Esophagus squamous epithelium (tissue), 5 donors: ENCODE results near the gene ISYNA1. TPM values are rescaled to one million over a fixed set of nuclear protein-coding genes. Genes with fewer than 3 reads are reported as not detected.

Experiments
- DNase-seq: peaks from one replicate; lab custom pipeline; 2025; lab: John Stamatoyannopoulos, UW
- H3K27ac ChIP-seq, 4 donors: fragments of 200-600 bp; sonication (generic); one replicate each; pipeline ENCODE4 v1.5.1; 2016 to 2019; ENCODE audit warnings: mild to moderate bottlenecking in 1 of 4
- H3K27me3 ChIP-seq, 4 donors: fragments of 200-600 bp; sonication (generic); 1 replicate in 3 of 4; 2 replicates in 1 of 4; pipeline versions ENCODE4 v1.5.1 to v1.6.0; 2017 to 2021; ENCODE audit warnings: antibody characterized with exemption in 1 of 4
- H3K36me3 ChIP-seq, 3 donors: fragments of 200-600 bp; sonication (generic); one replicate each; pipeline ENCODE4 v1.5.1; 2016 to 2019
- H3K4me1 ChIP-seq, 3 donors: fragments of 200-600 bp; sonication (generic); one replicate each; pipeline ENCODE4 v1.5.1; 2017 to 2019
- H3K4me3 ChIP-seq, 4 donors: fragments of 200-600 bp; sonication (generic); 1 replicate in 3 of 4; 2 replicates in 1 of 4; pipeline ENCODE4 v1.5.1; 2016 to 2019; ENCODE audit warnings: mild to moderate bottlenecking in 2 of 4, moderate library complexity in 1 of 4
- H3K9me3 ChIP-seq, 3 donors: fragments of 200-600 bp; sonication (generic); one replicate each; pipeline ENCODE4 v1.5.1; 2016 to 2019
- POLR2A ChIP-seq, 4 donors: fragments of 450-650 bp; IDR thresholded peaks; one replicate each; pipeline ENCODE4 v1.6.1; 2017; ENCODE audit warnings: antibody characterized with exemption in 4 of 4, mild to moderate bottlenecking in 4 of 4, moderate library complexity in 3 of 4
- WGBS, 2 donors: methylation state at CpG; one replicate each; pipeline ENCODE4 v1.1.5; 2018; 5-methylcytosine and 5-hydroxymethylcytosine counted together
- intact Hi-C: fragments of 100-400 bp; cut with DNase I; formaldehyde crosslinking; loops from one replicate; pipeline ENCODE4 v1.15.0; 2022
- total RNA-seq, 4 donors: library from RNA; depleted of rRNA; stranded (reverse); fragments of >200 nt; gene quantifications; one replicate each; pipeline ENCODE4 v1.1.0, GENCODE V29; 2016
- TF ChIP-seq, protein P1 (sequence below), 6 experiments: fragments of 450-650 bp in 4 of 6; fragments of 200-600 bp in 2 of 6; sonication (generic) in 2 of 6; IDR thresholded peaks; one replicate each; pipeline ENCODE4 v1.5.1; 2016 to 2019; ENCODE audit warnings: antibody characterized with exemption in 6 of 6, mild to moderate bottlenecking in 4 of 6, moderate library complexity in 4 of 6
- donor health status: DM: yes; HTN: yes; CAD: no.

Gene ISYNA1
- total RNA-seq, 4 donors from 2014 or later: 8.1 to 24.4 (median 14.4) TPM

DNA sequence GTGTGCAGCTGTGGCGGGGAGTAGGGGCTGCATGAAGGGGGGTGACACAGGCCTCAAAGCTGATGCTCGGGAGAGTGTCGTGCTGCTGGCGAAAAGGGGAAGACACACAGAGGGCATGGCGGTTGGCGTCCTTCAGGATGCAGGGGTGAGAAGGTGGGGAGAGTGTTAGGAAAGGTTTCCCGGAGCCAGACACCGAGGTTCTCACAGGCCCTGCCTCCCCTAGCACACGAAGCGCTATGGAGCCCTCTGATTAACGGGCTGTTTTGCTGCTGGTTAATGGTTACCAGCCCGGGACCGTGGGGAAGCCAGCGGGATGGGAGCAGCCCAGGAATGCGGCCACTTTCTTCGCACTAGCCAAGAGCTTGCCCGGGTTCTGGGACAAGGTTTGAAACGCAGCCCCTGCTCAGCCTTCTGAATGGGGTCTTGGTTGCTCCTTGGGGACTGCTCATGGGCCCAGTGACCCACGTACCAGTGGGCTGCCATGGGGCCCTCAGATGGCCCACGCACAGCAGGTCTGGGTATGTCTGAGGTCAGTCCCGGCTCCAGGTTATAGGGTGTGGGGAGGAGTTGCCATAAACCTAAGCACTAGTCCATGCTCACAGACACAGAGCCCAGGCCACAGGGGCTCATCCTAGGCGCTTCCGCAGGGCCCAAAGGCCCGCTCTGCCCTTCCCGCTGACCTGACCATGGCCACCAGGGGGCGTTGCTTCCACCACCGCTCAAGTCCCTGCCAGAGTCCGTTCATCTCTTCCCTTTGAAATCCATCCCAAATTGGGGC, 31.3 kb upstream of the ISYNA1 start:
- no peaks in the 10 kb centered on the region for H3K9me3 ChIP-seq
- H3K27me3 ChIP-seq: no peaks in the 10 kb centered on the region
- peaks cover 0 to 49% (median 8%) of the 10 kb centered on the region in 3 donors for H3K36me3 ChIP-seq
- H3K27ac ChIP-seq: peak overlapping the region in 1 of 4 donors; percentile 36
- WGBS, 2 donors: 63 to 93% methylated on average over 15 to 17 of the region's 28 CpGs
- peaks cover 13 to 74% (median 55%) of the 10 kb centered on the region in 3 donors for H3K4me1 ChIP-seq
- H3K4me3 ChIP-seq: no peak overlapping the region
- TF ChIP-seq, protein P1, sequence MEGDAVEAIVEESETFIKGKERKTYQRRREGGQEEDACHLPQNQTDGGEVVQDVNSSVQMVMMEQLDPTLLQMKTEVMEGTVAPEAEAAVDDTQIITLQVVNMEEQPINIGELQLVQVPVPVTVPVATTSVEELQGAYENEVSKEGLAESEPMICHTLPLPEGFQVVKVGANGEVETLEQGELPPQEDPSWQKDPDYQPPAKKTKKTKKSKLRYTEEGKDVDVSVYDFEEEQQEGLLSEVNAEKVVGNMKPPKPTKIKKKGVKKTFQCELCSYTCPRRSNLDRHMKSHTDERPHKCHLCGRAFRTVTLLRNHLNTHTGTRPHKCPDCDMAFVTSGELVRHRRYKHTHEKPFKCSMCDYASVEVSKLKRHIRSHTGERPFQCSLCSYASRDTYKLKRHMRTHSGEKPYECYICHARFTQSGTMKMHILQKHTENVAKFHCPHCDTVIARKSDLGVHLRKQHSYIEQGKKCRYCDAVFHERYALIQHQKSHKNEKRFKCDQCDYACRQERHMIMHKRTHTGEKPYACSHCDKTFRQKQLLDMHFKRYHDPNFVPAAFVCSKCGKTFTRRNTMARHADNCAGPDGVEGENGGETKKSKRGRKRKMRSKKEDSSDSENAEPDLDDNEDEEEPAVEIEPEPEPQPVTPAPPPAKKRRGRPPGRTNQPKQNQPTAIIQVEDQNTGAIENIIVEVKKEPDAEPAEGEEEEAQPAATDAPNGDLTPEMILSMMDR (IDR thresholded peaks at IDR 0.05): peak; percentile 66 to 83 (median 72)
- TF ChIP-seq POLR2A (IDR thresholded peaks at IDR 0.05): no peak
- intact Hi-C loops: no loop called here
- no peak for DNase-seq

DNA sequence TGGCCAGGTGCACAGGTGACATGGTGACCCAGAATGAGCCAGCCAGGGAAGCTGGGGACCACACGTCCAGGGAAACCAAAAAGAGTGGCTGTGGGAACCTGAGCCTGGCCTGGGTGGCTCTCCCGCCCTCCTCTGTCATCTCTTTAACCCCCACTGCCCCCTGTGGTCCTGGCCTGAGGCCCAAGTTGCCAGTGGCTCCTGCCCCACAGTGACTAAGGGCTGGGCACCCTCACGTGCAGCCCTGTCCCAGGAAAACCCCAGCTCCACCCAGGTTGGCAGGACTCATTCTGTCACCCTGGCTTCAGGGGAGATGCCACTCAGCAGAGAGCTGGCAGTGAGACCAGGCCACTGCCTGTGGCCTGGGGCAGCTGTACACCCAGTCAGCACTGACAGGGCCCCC, 30.6 kb upstream of the ISYNA1 start:
- Histone ChIP-seq H3K4me3 (no peak overlapping the region), H3K36me3 (peaks cover 0 to 54% (median 8%) of the 10 kb centered on the region in 3 donors), H3K27ac (peak overlapping the region in 1 of 4 donors; percentile 42), H3K4me1 (peaks cover 7 to 74% (median 51%) of the 10 kb centered on the region in 3 donors), H3K27me3 (no peaks in the 10 kb centered on the region), H3K9me3 (no peaks in the 10 kb centered on the region)
- TF ChIP-seq, protein P1 (IDR thresholded peaks at IDR 0.05): no peak
- no peak for TF ChIP-seq POLR2A (IDR thresholded peaks at IDR 0.05)
- WGBS, 2 donors: 63 to 90% methylated on average over 2 of the region's 3 CpGs
- no peak for DNase-seq
- intact Hi-C loops: no loop called here

DNA sequence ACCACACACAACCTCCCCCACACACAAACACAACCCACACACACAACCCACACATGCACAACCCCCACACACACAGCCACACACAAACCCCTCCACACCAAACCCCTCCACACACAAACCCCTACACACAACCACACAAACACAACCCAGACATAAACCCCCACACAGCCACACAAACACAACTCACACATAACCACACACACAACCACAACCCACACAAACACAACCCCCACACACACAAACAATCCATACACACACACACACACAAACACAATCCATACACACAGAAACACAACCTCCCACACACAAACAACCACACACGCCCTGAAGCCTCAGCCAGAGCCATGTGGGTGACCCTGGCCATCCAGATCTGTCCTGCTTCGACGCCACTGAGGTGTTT, 30.0 kb upstream of the ISYNA1 start:
- peaks cover 0 to 58% (median 4%) of the 10 kb centered on the region in 3 donors for H3K36me3 ChIP-seq
- no peak for DNase-seq
- intact Hi-C loops: no loop called here
- no peaks in the 10 kb centered on the region for H3K9me3 ChIP-seq
- peak overlapping the region in 1 of 4 donors; percentile 42 for H3K27ac ChIP-seq
- peaks cover 7 to 71% (median 46%) of the 10 kb centered on the region in 3 donors for H3K4me1 ChIP-seq
- 69 to 80% methylated on average over 2 to 3 of the region's 3 CpGs for WGBS, 2 donors
- no peak overlapping the region for H3K4me3 ChIP-seq
- H3K27me3 ChIP-seq: no peaks in the 10 kb centered on the region
- TF ChIP-seq, protein P1 (IDR thresholded peaks at IDR 0.05): no peak
- no peak for TF ChIP-seq POLR2A (IDR thresholded peaks at IDR 0.05)

DNA sequence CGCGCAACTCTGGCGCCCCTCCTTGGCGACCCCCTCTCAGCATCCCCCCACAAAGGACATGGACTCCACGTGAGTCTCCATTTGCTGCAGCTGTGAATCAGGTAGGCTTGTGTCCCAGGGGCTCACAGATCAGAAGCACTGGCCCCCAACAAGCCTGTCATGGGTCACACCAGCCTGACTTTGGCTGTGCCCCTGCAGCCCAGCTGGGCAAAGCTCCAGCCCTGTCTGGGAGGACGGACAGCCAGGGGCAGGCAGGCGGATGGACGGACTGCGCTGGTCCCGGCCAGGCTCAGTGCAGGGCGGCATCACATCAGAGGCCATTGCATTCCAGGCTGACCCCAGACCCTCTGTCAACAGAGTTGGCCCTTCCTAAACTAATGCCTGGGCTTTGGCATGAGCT, 28.4 kb upstream of the ISYNA1 start:
- no peaks in the 10 kb centered on the region for H3K9me3 ChIP-seq
- WGBS, 2 donors: 90 to 100% methylated on average over 4 to 5 of the region's 11 CpGs
- no peak for TF ChIP-seq POLR2A (IDR thresholded peaks at IDR 0.05)
- TF ChIP-seq, protein P1 (IDR thresholded peaks at IDR 0.05): no peak
- no peak overlapping the region for H3K4me3 ChIP-seq
- peaks cover 12 to 86% (median 54%) of the 10 kb centered on the region in 3 donors for H3K4me1 ChIP-seq
- H3K36me3 ChIP-seq: peaks cover 2 to 52% (median 4%) of the 10 kb centered on the region in 3 donors
- peak overlapping the region in 3 of 4 donors; percentile 13 to 88 (median 85) for H3K27ac ChIP-seq
- no peaks in the 10 kb centered on the region for H3K27me3 ChIP-seq
- intact Hi-C loops: no loop called here
- no peak for DNase-seq

DNA sequence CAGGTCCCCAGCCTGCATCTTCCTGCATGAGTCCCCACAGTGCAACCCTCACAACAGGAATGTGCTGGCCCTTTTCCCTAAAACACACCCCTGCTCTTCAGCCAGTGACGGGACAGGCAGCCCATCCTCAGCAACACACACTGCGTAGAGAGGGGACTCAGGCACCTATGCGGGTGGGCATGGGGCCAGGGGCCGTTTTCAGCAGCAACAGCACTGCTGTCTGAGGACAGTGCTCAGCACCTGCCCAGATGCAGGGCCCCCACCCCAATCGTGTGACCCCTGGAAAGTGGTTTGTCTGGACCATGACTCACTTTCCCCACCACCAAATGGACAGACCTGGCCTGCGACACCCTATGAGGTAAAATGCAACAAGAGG, 28.0 kb upstream of the ISYNA1 start:
- TF ChIP-seq, protein P1 (IDR thresholded peaks at IDR 0.05): no peak
- no peak for TF ChIP-seq POLR2A (IDR thresholded peaks at IDR 0.05)
- 86 to 100% methylated on average over 1 to 5 of the region's 6 CpGs for WGBS, 2 donors
- no peaks in the 10 kb centered on the region for H3K9me3 ChIP-seq
- no peak overlapping the region for H3K4me3 ChIP-seq
- H3K27ac ChIP-seq: peak overlapping the region in 3 of 4 donors; percentile 70 to 88 (median 85)
- H3K36me3 ChIP-seq: peaks cover 4 to 52% (median 6%) of the 10 kb centered on the region in 3 donors
- intact Hi-C loops: no loop called here
- peaks cover 14 to 90% (median 58%) of the 10 kb centered on the region in 3 donors for H3K4me1 ChIP-seq
- no peak for DNase-seq
- H3K27me3 ChIP-seq: no peaks in the 10 kb centered on the region
